Measurements from ENCODE around the gene SYT1. TPM values are rescaled to one million over a fixed set of nuclear protein-coding genes. Genes with fewer than 3 reads are reported as not detected.

The SYT1 gene
- total RNA-seq, 1 donor from 2014 or later: 0.91 TPM

DNA sequence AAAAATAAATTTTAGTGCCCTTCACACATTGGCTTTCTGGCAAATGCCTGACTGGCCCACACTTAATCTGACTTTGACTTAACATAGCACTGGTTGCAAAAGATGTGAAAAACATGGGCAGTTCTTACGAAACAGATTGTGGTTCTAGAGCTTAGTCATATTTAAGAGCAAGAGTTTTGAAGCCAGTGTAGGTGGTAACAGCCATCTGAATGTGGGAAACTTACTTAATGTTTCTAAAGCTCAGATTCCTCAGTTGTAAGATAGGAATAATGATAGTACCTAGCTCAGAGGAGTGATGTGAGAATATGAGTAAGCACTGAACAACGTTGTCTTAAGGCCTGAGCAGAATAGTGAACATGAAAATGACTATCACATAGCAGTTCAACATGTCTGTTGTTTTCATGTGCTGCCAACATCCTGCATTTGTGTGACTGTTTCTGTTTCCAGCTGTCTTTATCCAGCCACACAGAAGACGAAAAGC lies 262.7 kb downstream of the SYT1 start:
- no peak for ATAC-seq
- no peak for DNase-seq (ENCODE audit: low spot score)

DNA sequence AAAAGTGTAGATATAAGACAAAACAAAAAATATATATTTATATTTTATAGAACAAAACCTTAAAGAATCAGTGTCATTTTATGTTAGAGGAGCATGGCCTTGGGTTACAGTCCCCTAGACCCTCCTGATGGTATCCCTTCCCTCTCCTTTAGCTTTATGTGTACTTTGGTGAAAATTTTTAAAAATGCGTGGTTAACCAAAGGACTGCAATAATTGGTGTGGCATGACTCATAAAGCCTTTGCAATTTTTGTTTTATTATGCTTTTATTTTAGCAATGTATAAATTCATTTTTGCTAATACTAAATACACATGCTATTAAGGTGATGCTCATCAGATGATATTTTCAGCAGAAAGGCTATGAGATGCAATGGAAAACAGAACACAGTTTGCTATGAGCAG lies 264.4 kb downstream of the SYT1 start:
- DNase-seq (ENCODE audit: low spot score) (no peak), ATAC-seq (no peak)

GRCh38 chr12:79138872-79139271 lies 274.3 kb downstream of the SYT1 start:
- DNase-seq (ENCODE audit: low spot score) (no peak), ATAC-seq (no peak)

DNA sequence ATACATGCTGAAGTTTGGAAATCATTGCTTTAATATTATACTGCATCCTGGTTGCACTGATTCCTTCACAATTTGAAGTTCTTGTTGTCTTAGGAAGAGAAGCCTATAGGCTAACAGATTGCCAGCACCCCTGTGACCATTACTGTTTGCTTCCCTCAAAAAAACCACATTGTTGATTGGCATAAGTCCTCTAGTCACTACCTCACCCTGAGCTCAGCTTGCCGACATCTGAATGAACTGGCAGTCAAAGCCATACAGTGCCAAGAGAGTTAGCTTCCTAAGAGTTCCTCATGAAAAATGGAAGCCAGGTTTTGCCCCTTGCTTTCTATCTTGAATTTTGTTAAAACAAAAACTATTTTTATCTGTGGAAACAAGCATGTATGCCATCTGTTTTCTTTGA lies 276.1 kb downstream of the SYT1 start:
- no peak for DNase-seq (ENCODE audit: low spot score)
- no peak for ATAC-seq

- no peak for DNase-seq (ENCODE audit: low spot score)
- no peak for ATAC-seq
Measured at GRCh38 chr12:79141776-79142175, 277.2 kb downstream of the SYT1 start.

GRCh38 chr12:79143803-79144202 lies 279.2 kb downstream of the SYT1 start:
- ATAC-seq (no peak), DNase-seq (ENCODE audit: low spot score) (no peak)

DNA sequence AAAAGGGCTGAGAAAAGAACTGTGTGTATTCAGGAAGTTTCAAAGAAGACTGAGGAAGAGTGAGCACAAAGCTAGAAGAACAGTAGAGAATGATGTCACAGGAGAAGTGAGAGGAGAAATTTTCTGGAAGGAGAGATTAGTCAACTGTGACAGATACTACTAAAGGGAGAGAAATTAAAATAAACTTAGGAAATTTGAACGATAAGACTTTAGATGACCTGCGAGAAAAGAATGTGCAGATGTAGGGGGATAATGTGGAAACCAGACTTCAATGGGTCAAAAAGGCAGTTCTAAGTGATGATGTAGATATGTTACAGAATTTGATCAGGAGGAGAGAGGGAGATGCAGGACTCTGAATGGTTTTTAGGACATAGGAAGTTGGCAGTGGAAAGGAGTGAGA lies 287.4 kb downstream of the SYT1 start:
- no peak for ATAC-seq
- no peak for DNase-seq (ENCODE audit: low spot score)

- ATAC-seq (no peak), DNase-seq (ENCODE audit: low spot score) (no peak)
Measured at GRCh38 chr12:79155683-79156082, 291.1 kb downstream of the SYT1 start.

- DNase-seq (ENCODE audit: low spot score) (no peak), ATAC-seq (no peak)
Measured at GRCh38 chr12:79156846-79157463, 292.4 kb downstream of the SYT1 start.

DNA sequence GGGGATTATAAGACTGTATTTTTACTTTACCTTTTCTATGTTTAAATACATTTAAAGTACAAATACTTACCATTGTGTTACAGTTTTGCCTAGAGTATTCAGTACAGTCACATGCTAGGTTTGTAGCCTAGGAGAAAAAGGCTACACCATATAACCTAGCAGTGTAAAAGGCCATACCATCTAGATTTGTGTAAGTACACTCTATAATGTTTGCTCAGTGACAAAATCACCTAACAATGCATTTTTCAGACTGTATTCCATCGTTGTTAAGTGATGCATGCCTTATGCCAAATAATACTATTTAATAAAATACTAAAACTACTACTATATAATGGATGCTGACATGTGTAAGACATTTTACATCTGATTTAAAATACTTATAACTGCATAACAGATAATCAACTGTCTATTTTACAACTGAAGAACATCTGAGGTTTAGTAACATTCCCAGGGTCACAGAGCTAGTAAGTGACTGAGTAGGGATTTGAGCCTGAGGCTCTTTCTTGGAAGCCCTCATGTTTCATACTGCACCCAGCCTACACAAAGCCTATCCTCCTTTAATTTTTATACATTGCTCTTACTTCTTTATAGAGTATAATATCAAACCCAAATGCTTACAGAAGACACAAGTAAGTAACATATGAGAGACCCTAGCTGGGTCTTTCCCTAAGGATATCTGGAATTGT lies 296.8 kb downstream of the SYT1 start:
- ATAC-seq (no peak), DNase-seq (ENCODE audit: low spot score) (no peak)

GRCh38 chr12:79162147-79162772 lies 297.7 kb downstream of the SYT1 start:
- DNase-seq (ENCODE audit: low spot score): no peak
- no peak for ATAC-seq

DNA sequence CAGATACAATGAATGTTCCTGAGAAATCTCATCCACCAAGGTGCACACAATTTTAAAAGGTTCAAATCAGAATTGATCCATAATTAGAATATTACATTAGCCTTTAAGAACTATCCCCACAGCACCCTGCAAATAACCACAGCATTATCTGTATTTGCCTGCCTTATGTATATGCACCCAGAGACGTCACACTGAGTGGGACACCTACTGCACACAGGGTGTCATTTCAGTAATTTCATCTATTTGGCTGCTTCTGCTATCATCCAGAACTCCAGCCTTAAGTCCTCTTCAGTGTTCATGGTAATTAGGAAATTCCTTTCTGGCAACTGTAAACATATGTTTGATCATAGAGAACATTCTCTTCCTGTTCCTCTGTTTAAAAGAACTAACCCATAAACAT lies 298.4 kb downstream of the SYT1 start:
- ATAC-seq (no peak), DNase-seq (ENCODE audit: low spot score) (no peak)

DNA sequence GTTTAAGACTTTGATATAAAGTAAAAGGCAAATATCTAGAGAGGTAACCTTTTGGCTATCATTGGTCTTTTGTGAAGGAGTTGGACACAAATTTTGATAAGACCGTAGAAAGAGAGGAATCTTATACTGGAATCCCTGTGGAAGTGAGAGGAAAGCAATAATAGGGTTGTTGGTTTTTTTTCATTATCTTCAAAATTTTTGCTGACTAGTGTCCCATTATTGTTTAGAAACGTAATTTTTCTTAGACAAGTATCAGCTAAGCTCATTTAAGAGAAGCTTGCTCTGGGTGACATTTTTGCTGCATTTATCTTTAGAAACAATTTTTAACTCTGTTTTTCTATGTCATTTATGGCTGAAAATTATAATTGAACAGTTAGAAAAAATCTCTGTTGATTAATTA lies 300.3 kb downstream of the SYT1 start:
- ATAC-seq (no peak), DNase-seq (ENCODE audit: low spot score) (no peak)

GRCh38 chr12:79168687-79169086 lies 304.1 kb downstream of the SYT1 start:
- no peak for ATAC-seq
- no peak for DNase-seq (ENCODE audit: low spot score)

- no peak for DNase-seq (ENCODE audit: low spot score)
- ATAC-seq: no peak
Measured at GRCh38 chr12:79174626-79175025, 310.1 kb downstream of the SYT1 start.

DNA sequence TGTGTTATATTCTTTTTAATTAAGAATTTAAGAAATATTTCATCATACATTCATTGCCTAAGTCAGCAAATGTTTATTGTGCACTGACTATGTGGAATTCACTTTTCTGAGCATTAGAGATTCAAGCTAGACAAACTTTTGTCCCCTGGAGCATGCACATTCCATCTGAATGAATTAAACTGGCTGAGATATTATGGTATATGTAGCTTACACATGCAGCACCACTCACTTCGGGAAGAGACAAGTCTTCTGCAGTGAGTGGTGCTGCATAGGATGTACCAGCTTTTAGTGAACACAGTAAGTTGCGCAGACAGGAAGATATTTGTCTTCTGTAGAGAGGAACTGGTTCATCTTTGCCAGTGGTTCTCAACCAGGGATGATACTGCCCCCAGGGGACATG lies 318.4 kb downstream of the SYT1 start:
- DNase-seq (ENCODE audit: low spot score): no peak
- ATAC-seq: no peak

DNA sequence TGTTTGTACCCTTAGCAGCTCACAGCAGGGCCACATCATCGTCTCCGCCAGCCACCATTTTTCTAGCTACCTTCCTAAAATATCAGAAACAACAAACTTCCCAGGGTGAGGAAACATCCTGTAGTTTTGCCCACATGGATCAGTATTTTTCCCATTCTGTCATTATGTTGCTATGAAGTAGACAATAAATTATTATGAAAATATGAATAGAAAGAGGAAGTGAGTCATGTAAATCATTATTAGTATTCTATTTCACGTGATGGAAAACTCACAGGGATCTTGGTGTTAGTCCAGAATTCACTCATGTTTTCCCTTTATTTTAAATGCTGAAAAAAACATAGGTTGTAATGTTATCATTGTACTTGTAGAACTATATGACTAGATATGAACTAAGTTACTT lies 319.4 kb downstream of the SYT1 start:
- no peak for DNase-seq (ENCODE audit: low spot score)
- ATAC-seq: no peak

- DNase-seq (ENCODE audit: low spot score) (no peak), ATAC-seq (no peak)
Measured at GRCh38 chr12:79186506-79186905, 321.9 kb downstream of the SYT1 start.

DNA sequence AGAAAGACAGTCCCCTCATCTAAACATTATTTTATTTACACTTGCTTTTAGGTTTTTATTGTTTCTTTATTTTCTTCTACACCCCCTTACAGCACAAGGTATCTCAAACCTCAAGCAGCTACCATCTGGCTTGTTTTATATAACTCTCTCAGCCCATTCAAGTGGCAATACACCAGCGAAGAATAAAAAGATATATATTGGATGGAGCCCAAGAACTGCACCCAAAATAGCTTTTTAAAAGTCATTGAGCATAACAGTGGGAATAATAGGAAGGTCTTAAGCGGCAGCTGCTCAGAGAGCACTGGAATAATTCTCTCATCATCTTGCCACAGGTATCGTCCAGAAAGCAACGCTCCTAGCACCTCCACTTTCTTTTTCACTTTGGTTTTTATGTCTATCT lies 322.5 kb downstream of the SYT1 start:
- DNase-seq (ENCODE audit: low spot score): no peak
- ATAC-seq: no peak

DNA sequence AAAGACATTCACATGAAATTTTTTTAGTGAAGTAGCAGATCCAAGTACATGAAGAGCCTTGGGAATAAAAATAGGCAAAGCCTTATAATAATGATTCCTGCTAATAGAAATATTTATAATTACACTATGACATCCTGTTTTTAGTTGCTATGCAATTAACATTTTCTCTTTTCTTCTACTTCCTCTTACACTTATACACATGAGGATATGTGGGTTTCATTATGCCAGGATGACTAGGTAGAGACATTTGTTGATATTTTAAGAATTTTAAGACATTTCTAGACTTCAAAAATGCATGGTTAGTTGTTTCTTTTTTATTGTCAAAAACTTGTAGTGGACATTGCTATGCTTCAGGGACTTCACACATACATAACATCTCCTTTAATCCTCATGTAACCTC lies 326.8 kb downstream of the SYT1 start:
- ATAC-seq: no peak
- no peak for DNase-seq (ENCODE audit: low spot score)

DNA sequence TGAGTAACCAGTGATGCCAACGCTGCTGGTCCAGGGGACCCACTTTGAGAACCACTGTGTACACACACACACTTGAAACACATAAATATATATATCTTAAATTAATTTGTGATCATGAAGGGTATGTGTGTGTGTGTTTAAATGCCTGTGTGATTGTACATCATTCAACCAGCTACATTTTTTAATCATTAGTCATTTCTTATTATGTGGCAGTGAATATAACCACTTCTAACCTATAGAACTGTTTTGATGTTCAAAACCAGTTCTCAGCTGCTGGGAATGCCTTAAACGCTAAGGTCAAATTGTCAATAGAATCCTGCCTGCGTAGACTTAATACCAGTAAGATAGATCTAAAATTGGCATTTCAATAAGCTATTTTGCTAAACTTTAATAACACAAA lies 330.0 kb downstream of the SYT1 start:
- no peak for DNase-seq (ENCODE audit: low spot score)
- no peak for ATAC-seq

GRCh38 chr12:79199166-79199565 lies 334.6 kb downstream of the SYT1 start:
- ATAC-seq (no peak), DNase-seq (ENCODE audit: low spot score) (no peak)
